ENCODE measurements around the gene SHC2. TPM values are rescaled to one million over a fixed set of nuclear protein-coding genes. Genes with fewer than 3 reads are reported as not detected.
A peak's percentile ranks its signal among the peaks of the same experiment; 100 is the strongest.

Gene SHC2
- total and polyA plus RNA-seq, 2 of the 8 experiments (the other 6 are each of a cell fraction or from before 2014, with no cell fraction given), result 4.4 to 7.3 TPM

DNA sequence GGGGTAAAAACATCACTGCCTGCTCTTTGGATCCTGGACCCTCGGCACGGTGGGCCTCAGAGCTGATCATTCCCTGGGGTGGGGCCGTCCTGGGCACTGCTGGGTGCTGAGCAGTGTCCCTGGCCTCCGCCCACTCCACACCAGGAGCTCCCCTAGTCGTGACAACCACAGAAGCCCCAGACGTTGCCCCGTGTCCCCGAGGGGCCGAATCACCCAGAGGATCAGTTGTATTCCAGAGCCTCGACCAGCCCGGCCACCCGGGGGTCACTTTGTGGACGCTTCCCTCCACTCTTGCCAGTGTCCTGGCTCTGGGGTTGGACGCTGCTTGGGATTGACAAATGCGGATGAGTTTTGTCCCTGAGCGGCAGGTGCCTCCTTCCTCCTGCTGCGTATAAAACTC lies 62.1 kb downstream of the SHC2 start:
- FAIRE-seq (no peak), DNase-seq (ENCODE audit: low read depth in 1 of 2, low spot score in 2 of 2) (no peak)
- Histone ChIP-seq H3K23me2 (ENCODE audit: low read depth, low read length) (peaks cover 15% of the 10 kb centered on the region; the same call in 1 of the 2 replicates), H4K5ac (ENCODE audit: insufficient read length, low read depth, low read length) (no peak overlapping the region), H3K4me2 (ENCODE audit: insufficient read depth in 1 of 2, low read depth in 2 of 2, low read length in 2 of 2) (no peak overlapping the region), H3K23ac (ENCODE audit: insufficient read length) (no peak overlapping the region), H3K18ac (ENCODE audit: extremely low read depth, low read length) (no peak overlapping the region), H2BK120ac (replicated peaks; ENCODE audit: low read depth, low read length) (no peak overlapping the region), H2BK15ac (ENCODE audit: low read length) (no peak overlapping the region), H3K9me3 (ENCODE audit: insufficient read depth in 2 of 2, low read depth in 1 of 2, low read length in 1 of 2) (peaks cover 5 to 11% of the 10 kb centered on the region in 2 experiments; a peak in 3 of 4 replicates), H3K27ac (ENCODE audit: low read depth, low read length) (no peak overlapping the region), H2AFZ (ENCODE audit: low read length) (no peak overlapping the region), H4K20me1 (replicated peaks in 1 of 2; ENCODE audit: control insufficient read depth in 1 of 2, insufficient read depth in 2 of 2, low read length in 2 of 2) (peaks cover 0 to 5% of the 10 kb centered on the region in 2 experiments), H2BK12ac (ENCODE audit: low read depth, low read length) (peak overlapping the region; percentile 9; the same call in 1 of the 2 replicates), H4K8ac (ENCODE audit: extremely low read depth, insufficient read depth, low read length) (no peak overlapping the region), H3K27me3 (replicated peaks in 1 of 4; ENCODE audit: control insufficient read depth in 3 of 4, extremely low read depth in 1 of 4, insufficient read depth in 3 of 4, low read length in 3 of 4) (peaks cover 0 to 2% (median 0%) of the 10 kb centered on the region in 4 experiments; a peak in 2 of 7 replicates), H3K4me3 (ENCODE audit: extremely low read depth in 1 of 4, insufficient read depth in 2 of 4, low read depth in 3 of 4, low read length in 4 of 4) (no peak overlapping the region), H3K4ac (replicated peaks; ENCODE audit: insufficient read length, low read depth, low read length) (no peak overlapping the region), H3K14ac (ENCODE audit: insufficient read length) (no peak overlapping the region), H2BK5ac (ENCODE audit: low read depth, low read length) (no peak overlapping the region), H2AK5ac (ENCODE audit: low read depth, low read length) (no peak overlapping the region), H3K36me3 (ENCODE audit: control insufficient read depth in 2 of 4, insufficient read depth in 4 of 4, low read length in 3 of 4) (no peaks in the 10 kb centered on the region), H4K91ac (replicated peaks; ENCODE audit: insufficient read length, low read length) (no peak overlapping the region), H3K56ac (replicated peaks; ENCODE audit: insufficient read length, low read depth, low read length) (no peak overlapping the region), H3K79me1 (ENCODE audit: low read depth, low read length) (0 out of 2 replicates have a peak, but pooled peaks cover 2% of the 10 kb centered on the region), H3K4me1 (replicated peaks in 1 of 4; ENCODE audit: control insufficient read depth in 3 of 4, insufficient read depth in 4 of 4, low read length in 3 of 4) (no peaks in the 10 kb centered on the region), H3K79me2 (ENCODE audit: control insufficient read depth in 1 of 2, insufficient read depth in 2 of 2, low read length in 2 of 2) (no peaks in the 10 kb centered on the region), H3K9ac (replicated peaks in 1 of 4; ENCODE audit: extremely low read depth in 1 of 4, low read depth in 3 of 4, low read length in 3 of 4) (no peak overlapping the region), H2BK20ac (ENCODE audit: low read length) (no peak overlapping the region)
- TF ChIP-seq SP4 (IDR thresholded peaks at IDR 0.05; ENCODE audit: low read length) (no peak), EP300 (IDR thresholded peaks at IDR 0.05; ENCODE audit: borderline replicate concordance in 1 of 2, low read depth in 2 of 2, low read length in 2 of 2) (no peak), CTBP2 (IDR thresholded peaks at IDR 0.05; ENCODE audit: borderline replicate concordance, insufficient read depth, insufficient read length, low read length) (no peak), CBX8 (IDR thresholded peaks at IDR 0.05; ENCODE audit: borderline replicate concordance, low read depth, low read length) (no peak), POLR2A (IDR thresholded peaks at IDR 0.05; ENCODE audit: control extremely low read depth in 1 of 2, low read depth in 2 of 2, low read length in 2 of 2) (no peak), JUN (IDR thresholded peaks at IDR 0.05; ENCODE audit: low read depth, low read length) (no peak), EGR1 (IDR thresholded peaks at IDR 0.05; ENCODE audit: borderline replicate concordance, low read depth, low read length) (no peak), CEBPB (IDR thresholded peaks at IDR 0.05; ENCODE audit: low read depth, low read length) (no peak)
- POLR2A ChIA-PET (ENCODE audit: partially characterized antibody), result interaction anchor here (0.7 to 1.4 kb wide), 2 partner anchors 10 kb away, joined by 3 to 4 read pairs; partner anchors contain the start of gene C2CD4C
- CTCF ChIA-PET (ENCODE audit: partially characterized antibody), result interaction anchor here (1.1 to 2.6 kb wide), 4 partner anchors 8 to 15 kb away, joined by 5 to 10 read pairs (median 5); no protein-coding TSS in a partner anchor
- WGBS, 2 experiments (ENCODE audit: extremely low coverage in 1 of 2, insufficient coverage in 1 of 2, insufficient read length in 1 of 2, insufficient replicate concordance in 2 of 2, low coverage in 1 of 2, low lambda C conversion rate in 2 of 2, missing lambda C conversion rate in 1 of 2), result 96% methylated on average over 17 of the region's 17 CpGs; no CpG with 5 or more reads in 1 of the 2 experiments

All from H1 (cell line).